LNCAP (cell line): ENCODE results near the gene DPPA4.

Source experiments
- TF ChIP-seq, protein P1 (sequence below): fragments of 450-650 bp; IDR thresholded peaks from 2 replicates; pipeline ENCODE4 v1.5.1; 2017; ENCODE audit warnings: mild to moderate bottlenecking

DPPA4 gene

DNA sequence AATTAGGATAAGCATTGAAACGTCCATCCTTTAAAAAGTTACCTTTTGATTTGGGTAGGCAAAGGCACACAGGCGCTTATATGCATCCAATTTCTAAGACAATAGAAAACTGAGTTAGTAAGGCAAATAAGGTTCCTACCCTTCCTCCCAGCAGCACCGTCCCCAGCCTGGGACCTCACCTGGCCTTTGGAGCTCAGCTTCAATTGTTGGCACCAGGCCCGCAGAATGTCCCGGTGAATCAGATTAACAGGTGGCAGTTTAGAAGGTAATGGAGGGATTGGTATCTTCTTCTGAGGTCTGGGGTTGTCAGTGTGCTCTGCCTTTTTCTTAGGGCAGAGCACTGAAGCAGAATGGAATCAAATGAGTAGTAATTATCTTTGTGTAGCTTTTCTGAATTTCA, 5.7 kb downstream of the DPPA4 start:
- TF ChIP-seq, protein P1, sequence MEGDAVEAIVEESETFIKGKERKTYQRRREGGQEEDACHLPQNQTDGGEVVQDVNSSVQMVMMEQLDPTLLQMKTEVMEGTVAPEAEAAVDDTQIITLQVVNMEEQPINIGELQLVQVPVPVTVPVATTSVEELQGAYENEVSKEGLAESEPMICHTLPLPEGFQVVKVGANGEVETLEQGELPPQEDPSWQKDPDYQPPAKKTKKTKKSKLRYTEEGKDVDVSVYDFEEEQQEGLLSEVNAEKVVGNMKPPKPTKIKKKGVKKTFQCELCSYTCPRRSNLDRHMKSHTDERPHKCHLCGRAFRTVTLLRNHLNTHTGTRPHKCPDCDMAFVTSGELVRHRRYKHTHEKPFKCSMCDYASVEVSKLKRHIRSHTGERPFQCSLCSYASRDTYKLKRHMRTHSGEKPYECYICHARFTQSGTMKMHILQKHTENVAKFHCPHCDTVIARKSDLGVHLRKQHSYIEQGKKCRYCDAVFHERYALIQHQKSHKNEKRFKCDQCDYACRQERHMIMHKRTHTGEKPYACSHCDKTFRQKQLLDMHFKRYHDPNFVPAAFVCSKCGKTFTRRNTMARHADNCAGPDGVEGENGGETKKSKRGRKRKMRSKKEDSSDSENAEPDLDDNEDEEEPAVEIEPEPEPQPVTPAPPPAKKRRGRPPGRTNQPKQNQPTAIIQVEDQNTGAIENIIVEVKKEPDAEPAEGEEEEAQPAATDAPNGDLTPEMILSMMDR = no peak

- TF ChIP-seq, protein P1 = no peak
Observed at GRCh38 chr3:109330405-109330804, 6.9 kb downstream of the DPPA4 start.

DNA sequence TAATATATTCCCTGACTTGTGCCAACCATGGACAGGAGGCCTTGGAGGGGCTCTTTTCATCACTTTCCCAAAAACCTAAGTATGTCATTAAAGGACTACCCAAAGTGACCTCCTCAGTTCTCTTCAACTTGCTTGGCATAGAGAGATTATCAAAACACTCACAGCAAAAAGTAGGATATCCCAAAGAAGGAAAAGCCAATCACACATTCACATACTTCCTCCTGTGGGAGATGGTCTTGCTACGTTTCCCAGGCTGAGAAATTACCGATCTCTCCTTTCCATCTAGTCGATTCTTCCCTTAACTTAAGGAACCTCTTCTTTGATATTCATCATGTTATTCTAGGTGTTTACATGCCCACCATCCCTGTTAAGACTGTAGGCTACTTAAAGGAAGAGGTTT, 9.1 kb downstream of the DPPA4 start:
- TF ChIP-seq, protein P1 = no peak

DNA sequence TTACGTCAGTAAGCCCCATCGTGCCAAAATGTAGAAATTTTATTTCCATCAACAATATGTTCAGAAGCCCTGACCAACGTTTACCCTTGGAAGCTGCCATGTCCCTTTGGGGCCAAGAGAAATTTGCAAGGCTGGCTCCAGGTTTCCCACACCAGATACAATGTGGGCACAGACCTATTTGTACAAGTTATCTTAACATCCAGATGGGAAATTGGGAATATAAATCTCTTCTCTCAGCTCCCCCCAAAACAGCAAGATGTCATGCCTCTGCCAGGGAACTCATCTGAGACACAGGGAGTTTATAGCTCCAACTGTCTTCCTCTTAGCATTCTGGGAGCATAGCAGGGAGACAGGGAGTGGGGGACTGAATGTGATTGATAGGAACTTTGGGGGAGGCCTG, 11.7 kb downstream of the DPPA4 start:
- TF ChIP-seq, protein P1 = no peak

- TF ChIP-seq, protein P1 = no peak
Observed at GRCh38 chr3:109325109-109325508, 12.2 kb downstream of the DPPA4 start.

DNA sequence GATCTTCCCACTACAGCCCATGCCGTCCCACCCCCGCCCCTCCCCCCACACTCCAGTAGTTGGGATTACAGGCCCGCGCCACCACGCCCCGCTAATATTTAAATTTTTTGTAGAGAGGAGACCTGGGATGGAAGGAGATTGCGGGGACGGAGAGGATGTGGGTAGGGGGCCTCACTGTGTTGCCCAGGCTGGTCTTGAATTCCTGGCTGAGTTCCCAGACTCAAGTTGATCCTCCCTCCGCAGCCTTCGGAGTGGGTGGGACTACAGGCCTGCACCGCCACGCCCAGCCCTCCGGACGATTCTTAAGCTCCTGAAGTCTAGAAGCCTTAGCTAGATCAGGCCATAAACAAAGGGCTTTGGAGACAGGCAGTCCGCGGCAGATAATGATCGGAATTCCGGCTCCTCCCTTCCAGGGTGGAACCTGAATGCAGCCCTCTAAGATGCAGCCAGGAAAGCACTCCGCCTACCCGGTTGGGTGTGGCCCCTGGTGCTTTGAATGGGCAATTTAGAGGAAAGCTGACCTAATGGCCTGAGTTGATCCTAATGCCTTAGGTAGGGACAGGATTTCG, 21.1 kb downstream of the DPPA4 start, which contains the start of gene DPPA2:
DPPA2 (minus strand) TSS at position 356 of the 569 bp plus-strand sequence. CDS start 1,975 bp downstream, outside the sequence.
- TF ChIP-seq, protein P1 = no peak

DNA sequence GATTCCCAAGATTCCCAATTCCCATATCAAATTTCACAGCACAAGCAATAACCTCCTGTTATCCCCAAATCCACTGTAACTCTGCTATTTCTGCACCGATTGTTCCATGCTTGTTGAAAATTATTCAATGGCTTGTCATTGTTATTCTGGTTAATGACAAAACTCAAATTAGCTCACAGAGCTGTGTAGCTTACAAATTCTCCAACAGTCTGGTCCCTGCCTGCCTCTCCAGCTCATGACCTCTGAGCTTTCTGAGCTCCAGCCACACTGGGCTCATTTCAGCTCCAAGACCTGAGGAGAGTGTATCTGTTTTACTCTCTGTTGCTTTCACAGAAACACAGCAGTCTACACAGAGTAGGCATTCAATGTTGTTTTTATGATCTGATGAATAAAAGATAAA, 24.3 kb downstream of the DPPA4 start:
- TF ChIP-seq, protein P1 = no peak

DNA sequence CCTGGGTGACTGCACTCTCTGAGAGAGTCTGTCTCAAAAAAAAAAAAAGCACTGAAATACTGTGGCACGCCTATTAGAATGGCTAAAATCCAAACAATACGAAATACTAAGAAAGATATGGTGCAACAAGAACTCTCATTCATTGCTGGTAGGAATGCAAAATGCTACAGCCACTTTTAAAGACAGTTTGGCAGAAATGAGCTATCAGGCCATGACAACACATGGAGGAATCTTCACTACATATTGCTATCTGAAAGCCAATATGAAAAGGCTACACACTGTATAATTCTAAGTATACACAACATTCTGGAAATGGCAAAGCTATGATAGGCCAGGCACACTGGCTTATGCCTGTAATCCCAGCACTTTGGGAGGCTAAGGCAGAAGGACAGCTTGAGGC, 39.9 kb downstream of the DPPA4 start:
- TF ChIP-seq, protein P1 = no peak
